ENCODE data around the gene CCN5.
A peak's percentile ranks its signal among the peaks of the same experiment; 100 is the strongest.

CCN5 gene

GRCh38 chr20:44716309-44717106 lies 1.3 kb downstream of the CCN5 start:
- no peak for DNase-seq (ENCODE audit: low spot score)

- no peak for DNase-seq (ENCODE audit: low spot score)
These were observed 2.8 kb downstream of the CCN5 start for GRCh38 chr20:44717986-44718385.

GRCh38 chr20:44719841-44720240 lies 4.7 kb downstream of the CCN5 start:
- DNase-seq (ENCODE audit: low spot score) = no peak

- DNase-seq (ENCODE audit: low spot score) = no peak
These were observed 5.4 kb downstream of the CCN5 start for GRCh38 chr20:44720621-44720996.

- no peak for DNase-seq (ENCODE audit: low spot score)
These were observed 6.0 kb downstream of the CCN5 start for GRCh38 chr20:44720997-44721784.

DNA sequence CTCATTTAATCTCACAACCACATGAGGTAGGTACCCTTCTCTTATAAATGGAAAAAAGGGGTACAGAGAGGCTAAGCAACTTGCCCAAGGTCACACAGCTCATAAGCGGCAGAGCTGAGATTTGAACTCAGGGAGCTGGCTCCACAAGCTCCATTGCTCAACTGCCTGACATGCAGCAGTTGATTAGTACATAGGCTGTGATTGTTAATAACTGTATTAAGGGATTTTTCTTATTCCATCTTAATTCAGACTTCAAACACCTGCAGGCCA lies 6.6 kb downstream of the CCN5 start:
- DNase-seq (ENCODE audit: low spot score) = no peak

DNA sequence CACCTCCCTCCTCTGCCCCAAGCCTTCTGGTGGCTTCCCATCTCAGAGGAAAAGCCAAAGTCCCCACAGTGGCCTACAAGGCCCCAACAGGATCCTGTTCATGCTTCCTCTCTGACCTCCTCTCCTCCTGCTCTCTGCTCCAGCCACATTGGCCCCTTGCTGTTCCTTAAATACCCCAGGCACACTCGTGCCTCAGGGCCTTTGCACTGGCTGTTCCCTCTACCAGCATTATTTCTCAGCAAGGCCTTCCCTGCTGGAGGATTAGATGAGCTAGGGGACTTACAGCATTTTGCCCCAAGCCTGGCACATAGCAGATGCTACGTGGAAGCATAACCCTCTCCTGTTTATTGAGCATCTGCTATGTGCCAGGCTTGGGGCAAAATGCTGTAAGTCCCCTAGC lies 7.8 kb downstream of the CCN5 start:
- no peak for DNase-seq (ENCODE audit: low spot score)

- no peak for DNase-seq (ENCODE audit: low spot score)
These were observed 8.2 kb downstream of the CCN5 start for GRCh38 chr20:44723391-44723790.

- DNase-seq (ENCODE audit: low spot score) = no peak
These were observed 8.7 kb downstream of the CCN5 start for GRCh38 chr20:44723798-44724362.

GRCh38 chr20:44724423-44725091 lies 9.4 kb downstream of the CCN5 start:
- DNase-seq (ENCODE audit: low spot score) = no peak

DNA sequence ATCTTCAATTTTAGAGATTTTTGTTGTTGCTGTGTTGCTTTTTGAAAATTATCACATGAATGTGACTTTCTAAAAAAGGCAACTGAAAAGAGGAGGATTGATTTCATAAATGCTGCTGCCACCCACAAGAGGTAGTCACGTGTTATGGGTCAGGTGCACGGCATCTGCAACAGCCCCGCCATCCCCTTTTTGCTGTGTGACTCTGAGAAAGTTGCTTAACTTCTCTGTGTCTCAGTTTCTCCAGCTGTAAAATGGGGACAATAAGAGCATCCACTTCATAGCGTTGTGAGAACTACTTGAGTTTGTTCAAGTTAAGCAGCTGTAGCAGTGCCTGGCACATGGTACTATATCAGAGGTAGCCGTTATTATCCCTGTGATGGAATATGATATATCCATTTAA lies 10.7 kb downstream of the CCN5 start:
- no peak for DNase-seq (ENCODE audit: low spot score)

DNA sequence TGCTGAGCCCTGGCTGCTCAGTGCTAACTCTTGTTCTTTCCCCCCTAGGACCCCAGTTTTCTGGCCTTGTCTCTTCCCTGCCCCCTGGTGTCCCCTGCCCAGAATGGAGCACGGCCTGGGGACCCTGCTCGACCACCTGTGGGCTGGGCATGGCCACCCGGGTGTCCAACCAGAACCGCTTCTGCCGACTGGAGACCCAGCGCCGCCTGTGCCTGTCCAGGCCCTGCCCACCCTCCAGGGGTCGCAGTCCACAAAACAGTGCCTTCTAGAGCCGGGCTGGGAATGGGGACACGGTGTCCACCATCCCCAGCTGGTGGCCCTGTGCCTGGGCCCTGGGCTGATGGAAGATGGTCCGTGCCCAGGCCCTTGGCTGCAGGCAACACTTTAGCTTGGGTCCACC lies 11.9 kb downstream of the CCN5 start:
- no peak for DNase-seq (ENCODE audit: low spot score)

DNA sequence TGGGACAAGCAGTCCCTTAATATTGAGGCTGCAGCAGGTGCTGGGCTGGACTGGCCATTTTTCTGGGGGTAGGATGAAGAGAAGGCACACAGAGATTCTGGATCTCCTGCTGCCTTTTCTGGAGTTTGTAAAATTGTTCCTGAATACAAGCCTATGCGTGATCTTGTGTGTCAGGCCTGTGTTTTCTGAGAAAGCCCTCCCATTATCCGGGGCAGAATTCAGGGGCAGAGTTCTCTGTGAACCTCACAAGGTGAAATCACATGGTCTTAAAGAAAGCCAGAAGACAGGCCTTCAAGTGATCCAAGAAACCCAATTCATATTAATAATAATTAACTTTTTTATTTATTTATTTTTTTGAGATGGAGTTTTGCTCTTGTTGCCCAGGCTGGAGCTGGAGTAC lies 12.5 kb downstream of the CCN5 start:
- no peak for DNase-seq (ENCODE audit: low spot score)

DNA sequence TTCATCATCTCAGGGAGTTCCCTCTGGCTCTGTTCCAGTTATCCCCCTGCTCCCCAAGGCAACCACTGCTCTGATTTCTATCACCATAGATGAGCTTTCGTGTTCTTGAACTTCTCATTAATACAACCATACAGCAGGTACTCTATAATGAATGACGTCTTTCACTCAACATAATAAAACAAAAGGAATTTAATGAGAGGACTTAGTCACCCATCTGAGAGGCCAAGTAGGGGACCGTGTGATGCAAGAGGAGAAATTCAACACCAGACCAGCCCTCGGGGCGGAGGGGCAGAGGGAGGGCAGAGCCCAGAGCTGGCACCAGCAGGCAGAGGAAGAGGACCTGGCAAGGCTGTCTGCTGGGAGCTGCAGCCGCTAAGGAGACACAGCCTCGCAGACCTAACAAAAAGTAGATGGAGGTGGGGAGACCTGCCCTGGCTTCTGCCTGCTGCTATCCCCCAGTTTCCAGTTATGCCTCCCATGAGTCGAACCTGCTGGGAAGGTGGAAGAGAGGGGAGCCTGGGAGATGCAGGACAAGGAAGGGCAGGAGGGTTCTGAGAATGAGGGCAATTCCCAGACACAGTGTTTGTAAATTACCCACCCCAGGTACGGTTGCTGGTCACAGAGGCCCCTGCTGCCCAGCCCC lies 13.8 kb downstream of the CCN5 start:
- no peak for DNase-seq (ENCODE audit: low spot score)

- no peak for DNase-seq (ENCODE audit: low spot score)
These were observed 15.3 kb downstream of the CCN5 start for GRCh38 chr20:44730441-44730840.

GRCh38 chr20:44731657-44732056 lies 16.5 kb downstream of the CCN5 start:
- no peak for DNase-seq (ENCODE audit: low spot score)

- no peak for DNase-seq (ENCODE audit: low spot score)
These were observed 17.2 kb downstream of the CCN5 start for GRCh38 chr20:44732327-44732726.

- peak; percentile 52 for DNase-seq (ENCODE audit: low spot score)
These were observed 18.3 kb downstream of the CCN5 start for GRCh38 chr20:44733341-44734069.

GRCh38 chr20:44734938-44735337 lies 19.8 kb downstream of the CCN5 start:
- no peak for DNase-seq (ENCODE audit: low spot score)

- DNase-seq (ENCODE audit: low spot score) = no peak
These were observed 20.6 kb downstream of the CCN5 start for GRCh38 chr20:44735816-44736169.

GRCh38 chr20:44736170-44737021 lies 21.2 kb downstream of the CCN5 start:
- DNase-seq (ENCODE audit: low spot score) = peak; percentile 39

Data from CD4-positive, alpha-beta T cell treated with Interleukin-15 for 4 hours (primary cell).